ENCODE measurements around the gene RBM20. TPM values are rescaled to one million over a fixed set of nuclear protein-coding genes. Genes with fewer than 3 reads are reported as not detected.
A peak's percentile ranks its signal among the peaks of the same experiment; 100 is the strongest.

The RBM20 gene
- total and polyA plus RNA-seq, 2 of the 13 experiments (the other 11 are each of a cell fraction or from before 2014, with no cell fraction given): 0.02 to 0.22 TPM

DNA sequence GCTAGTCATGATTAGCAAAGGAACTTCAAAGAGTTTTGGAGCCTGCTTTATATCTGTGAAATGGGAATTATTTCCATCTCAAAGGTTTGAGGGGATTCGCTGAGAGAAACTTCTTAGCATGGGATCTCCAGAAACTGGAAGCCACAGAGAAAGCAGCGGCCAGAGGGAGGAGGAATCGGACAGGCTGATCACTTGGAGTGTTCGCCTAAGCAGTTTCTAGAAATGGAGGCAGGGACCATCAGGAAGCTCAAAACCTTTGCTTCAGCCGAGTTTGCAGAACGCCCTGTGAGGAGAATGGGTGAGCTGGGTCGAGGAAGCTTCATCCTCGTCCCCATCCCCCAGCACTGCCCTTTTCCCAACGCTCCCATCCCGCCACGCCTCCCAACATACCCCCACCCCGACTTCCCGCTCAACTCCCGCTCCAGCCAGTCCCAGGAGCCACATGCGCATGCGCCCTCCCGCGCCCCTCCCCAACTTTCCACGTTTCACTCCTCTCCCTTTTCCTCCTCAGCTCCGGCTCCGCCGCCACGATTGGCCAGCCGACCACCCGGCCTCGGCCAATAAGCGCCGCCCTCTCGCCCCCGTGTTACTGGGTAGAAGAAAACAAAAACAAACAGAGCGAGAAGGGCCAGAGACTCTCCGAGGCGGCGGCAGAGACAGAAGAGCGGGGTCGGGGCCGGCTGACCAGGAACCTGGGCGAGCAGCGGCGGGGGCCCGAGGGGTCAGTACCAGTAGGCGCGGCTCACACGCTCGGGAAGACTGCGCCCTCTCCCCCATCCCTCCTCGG lies 227.4 kb downstream of the RBM20 start, which contains the start of gene PDCD4 (continued):
- TF ChIP-seq ZFYVE20 (CRISPR knock-in tag; IDR thresholded peaks at IDR 0.05; ENCODE audit: borderline replicate concordance, low read depth) (no peak), ZNF720 (CRISPR knock-in tag; IDR thresholded peaks at IDR 0.05) (no peak), HHEX (CRISPR knock-in tag; IDR thresholded peaks at IDR 0.05) (no peak), ZNF34 (CRISPR knock-in tag; IDR thresholded peaks at IDR 0.05; ENCODE audit: borderline replicate concordance) (no peak), SRSF9 (IDR thresholded peaks at IDR 0.05; ENCODE audit: borderline replicate concordance, insufficient read depth, low read depth, low read length, poor library complexity, severe bottlenecking) (no peak), HOXD1 (CRISPR knock-in tag; IDR thresholded peaks at IDR 0.05) (no peak), YEATS4 (CRISPR knock-in tag; IDR thresholded peaks at IDR 0.05; ENCODE audit: borderline replicate concordance) (no peak; the same call in 1 of the 2 replicates), TOE1 (CRISPR knock-in tag; IDR thresholded peaks at IDR 0.05) (no peak), ONECUT2 (CRISPR knock-in tag; IDR thresholded peaks at IDR 0.05) (no peak), POLR2AphosphoS5 (IDR thresholded peaks at IDR 0.05; ENCODE audit: low read depth, low read length) (peak; percentile 91), ZNF160 (CRISPR knock-in tag; IDR thresholded peaks at IDR 0.05) (no peak), ZNF790 (CRISPR knock-in tag; IDR thresholded peaks at IDR 0.05; ENCODE audit: borderline replicate concordance) (no peak), MTF2 (CRISPR knock-in tag; IDR thresholded peaks at IDR 0.05; ENCODE audit: borderline replicate concordance) (no peak), NAIF1 (CRISPR knock-in tag; IDR thresholded peaks at IDR 0.05; ENCODE audit: borderline replicate concordance) (no peak), BATF2 (CRISPR knock-in tag; IDR thresholded peaks at IDR 0.05) (no peak), SP4 (CRISPR knock-in tag; IDR thresholded peaks at IDR 0.05) (no peak), HMG20A (CRISPR knock-in tag; IDR thresholded peaks at IDR 0.05; ENCODE audit: borderline replicate concordance) (no peak), ZNF777 (CRISPR knock-in tag; IDR thresholded peaks at IDR 0.05) (no peak), HBP1 (CRISPR knock-in tag; IDR thresholded peaks at IDR 0.05; ENCODE audit: low read depth) (no peak)
